GM18951 (cell line): ENCODE data around the gene MOCOS.

ENCODE experiments used
- POLR2A ChIP-seq: IDR thresholded peaks from 4 replicates; pipeline ENCODE4 v1.6.1; 2011; ENCODE audit warnings: mild to moderate bottlenecking; ENCODE audit not compliant: insufficient read length, insufficient read depth; ENCODE audit errors: extremely low read depth
- in situ Hi-C: fragments of 300-500 bp; cut with MboI; formaldehyde crosslinking; loops from one replicate; pipeline ENCODE4 v1.12.0; 2022; ENCODE audit warnings: low sequenced_read_pairs, mixed read lengths, inconsistent platforms; ENCODE audit not compliant: unreplicated experiment

The MOCOS gene, protein sequence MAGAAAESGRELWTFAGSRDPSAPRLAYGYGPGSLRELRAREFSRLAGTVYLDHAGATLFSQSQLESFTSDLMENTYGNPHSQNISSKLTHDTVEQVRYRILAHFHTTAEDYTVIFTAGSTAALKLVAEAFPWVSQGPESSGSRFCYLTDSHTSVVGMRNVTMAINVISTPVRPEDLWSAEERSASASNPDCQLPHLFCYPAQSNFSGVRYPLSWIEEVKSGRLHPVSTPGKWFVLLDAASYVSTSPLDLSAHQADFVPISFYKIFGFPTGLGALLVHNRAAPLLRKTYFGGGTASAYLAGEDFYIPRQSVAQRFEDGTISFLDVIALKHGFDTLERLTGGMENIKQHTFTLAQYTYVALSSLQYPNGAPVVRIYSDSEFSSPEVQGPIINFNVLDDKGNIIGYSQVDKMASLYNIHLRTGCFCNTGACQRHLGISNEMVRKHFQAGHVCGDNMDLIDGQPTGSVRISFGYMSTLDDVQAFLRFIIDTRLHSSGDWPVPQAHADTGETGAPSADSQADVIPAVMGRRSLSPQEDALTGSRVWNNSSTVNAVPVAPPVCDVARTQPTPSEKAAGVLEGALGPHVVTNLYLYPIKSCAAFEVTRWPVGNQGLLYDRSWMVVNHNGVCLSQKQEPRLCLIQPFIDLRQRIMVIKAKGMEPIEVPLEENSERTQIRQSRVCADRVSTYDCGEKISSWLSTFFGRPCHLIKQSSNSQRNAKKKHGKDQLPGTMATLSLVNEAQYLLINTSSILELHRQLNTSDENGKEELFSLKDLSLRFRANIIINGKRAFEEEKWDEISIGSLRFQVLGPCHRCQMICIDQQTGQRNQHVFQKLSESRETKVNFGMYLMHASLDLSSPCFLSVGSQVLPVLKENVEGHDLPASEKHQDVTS

DNA sequence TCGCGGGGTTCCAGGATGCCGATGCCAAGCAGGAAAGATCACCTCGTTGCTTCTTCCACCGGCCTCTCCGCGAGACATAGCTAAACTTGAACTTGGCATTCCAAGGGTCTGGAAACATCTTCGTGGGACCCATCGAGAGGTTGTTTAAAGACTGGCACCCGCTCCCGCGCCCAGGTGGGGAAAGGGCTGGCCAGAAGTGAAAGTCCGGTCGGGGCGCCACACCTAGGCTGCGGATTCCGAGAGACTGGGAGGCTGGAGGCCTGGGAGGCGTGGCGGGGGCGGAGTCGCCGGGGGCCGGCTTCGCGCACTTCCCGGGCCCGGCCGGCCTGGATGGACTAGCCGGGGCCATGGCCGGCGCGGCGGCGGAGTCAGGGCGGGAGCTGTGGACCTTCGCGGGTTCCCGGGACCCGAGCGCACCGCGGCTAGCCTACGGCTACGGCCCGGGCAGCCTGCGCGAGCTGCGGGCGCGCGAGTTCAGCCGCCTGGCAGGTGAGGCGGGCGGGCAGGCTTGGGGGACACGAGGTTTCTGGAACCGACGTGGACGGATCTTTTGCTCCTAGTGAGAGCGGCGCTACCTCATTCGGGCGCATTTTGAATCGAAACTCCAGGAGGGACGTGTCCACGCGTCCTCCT is at the start of gene MOCOS:
Gene MOCOS (plus strand): TSS at position 305 of the 633 bp plus-strand sequence. CDS start 43 bp downstream, at position 348.
- TF ChIP-seq POLR2A = peak; percentile 39
- in situ Hi-C loops = no loop called here

DNA sequence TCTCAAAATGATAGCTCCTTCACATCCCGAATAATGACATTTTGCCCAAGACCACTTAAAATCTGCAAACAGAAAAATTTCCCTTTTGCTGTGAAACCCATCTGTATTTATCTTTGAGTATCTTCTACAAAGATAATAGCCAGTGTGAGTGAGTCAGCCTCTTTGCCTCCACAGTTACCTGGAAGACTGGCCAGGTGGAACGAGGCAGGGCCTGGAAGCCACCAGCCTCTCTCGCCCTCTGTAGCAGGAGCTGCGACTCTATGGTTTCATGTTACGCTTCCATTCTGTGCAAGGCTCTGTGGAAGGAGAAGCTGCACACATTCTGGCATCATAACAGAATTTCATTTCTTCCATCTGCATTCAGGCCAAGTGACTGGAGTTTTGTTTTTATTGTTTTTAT is 48.1 kb upstream of the MOCOS start:
- in situ Hi-C loops = no loop called here
- TF ChIP-seq POLR2A = no peak

DNA sequence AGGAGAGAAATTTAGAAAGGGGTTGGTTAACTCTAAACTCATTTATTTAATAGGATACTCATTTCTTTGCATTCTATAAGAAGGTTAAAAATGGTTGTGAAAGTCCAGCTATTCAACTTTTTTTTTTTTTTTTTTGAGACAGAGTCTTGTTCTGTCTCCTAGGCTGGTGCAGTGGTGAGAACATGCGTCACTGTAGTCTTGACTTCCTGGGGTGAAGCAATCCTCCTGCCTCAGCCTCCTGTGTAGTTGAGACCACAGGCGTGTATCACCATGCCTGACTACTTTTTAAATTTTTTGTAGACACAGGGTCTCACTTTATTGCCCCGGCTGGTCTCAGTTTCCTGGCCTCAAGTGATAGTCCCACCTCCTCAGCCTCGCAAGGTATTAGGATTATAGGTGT is 45.7 kb upstream of the MOCOS start:
- TF ChIP-seq POLR2A = no peak

DNA sequence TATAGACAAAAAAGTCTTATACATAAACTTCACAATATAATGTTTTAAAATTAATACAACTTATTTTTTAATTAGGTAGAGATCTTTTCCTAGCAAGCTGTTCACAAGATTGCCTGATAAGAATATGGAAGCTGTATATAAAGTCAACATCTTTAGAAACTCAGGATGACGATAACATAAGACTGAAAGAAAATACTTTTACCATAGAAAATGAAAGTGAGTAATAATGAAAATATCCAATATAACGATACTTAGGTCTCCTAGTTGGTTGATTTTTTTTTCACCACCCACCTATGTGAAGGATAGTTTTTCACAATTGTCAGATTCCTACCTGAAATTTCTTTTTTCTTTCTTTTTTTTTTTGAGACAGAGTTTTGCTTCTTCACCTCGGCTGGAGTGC is 44.5 kb upstream of the MOCOS start:
- in situ Hi-C loops = no loop called here

More for the DNA sequence above, 45.7 kb upstream of the MOCOS start:
- in situ Hi-C loops = no loop called here

DNA sequence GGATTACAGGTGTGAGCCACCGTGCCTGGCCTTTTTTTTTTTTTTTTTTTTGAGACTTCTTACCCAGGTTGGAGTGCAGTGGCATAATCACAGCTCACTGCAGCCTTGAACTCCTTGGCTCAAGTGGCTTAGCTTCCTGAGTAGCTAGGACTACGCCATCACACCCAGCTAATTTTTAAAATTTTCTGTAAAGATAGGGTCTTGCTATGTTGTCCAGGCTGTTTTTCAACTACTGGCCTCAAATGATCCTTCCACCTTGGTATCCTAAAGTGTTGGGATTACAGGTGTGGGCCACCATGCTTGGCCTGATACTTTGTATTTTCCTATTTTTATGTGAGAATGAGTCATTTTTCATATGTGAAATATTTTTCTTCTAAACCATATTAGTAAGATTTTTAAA is 43.9 kb upstream of the MOCOS start:
- no peak for TF ChIP-seq POLR2A
- in situ Hi-C loops = no loop called here

More for the DNA sequence above, 44.5 kb upstream of the MOCOS start:
- TF ChIP-seq POLR2A = no peak

DNA sequence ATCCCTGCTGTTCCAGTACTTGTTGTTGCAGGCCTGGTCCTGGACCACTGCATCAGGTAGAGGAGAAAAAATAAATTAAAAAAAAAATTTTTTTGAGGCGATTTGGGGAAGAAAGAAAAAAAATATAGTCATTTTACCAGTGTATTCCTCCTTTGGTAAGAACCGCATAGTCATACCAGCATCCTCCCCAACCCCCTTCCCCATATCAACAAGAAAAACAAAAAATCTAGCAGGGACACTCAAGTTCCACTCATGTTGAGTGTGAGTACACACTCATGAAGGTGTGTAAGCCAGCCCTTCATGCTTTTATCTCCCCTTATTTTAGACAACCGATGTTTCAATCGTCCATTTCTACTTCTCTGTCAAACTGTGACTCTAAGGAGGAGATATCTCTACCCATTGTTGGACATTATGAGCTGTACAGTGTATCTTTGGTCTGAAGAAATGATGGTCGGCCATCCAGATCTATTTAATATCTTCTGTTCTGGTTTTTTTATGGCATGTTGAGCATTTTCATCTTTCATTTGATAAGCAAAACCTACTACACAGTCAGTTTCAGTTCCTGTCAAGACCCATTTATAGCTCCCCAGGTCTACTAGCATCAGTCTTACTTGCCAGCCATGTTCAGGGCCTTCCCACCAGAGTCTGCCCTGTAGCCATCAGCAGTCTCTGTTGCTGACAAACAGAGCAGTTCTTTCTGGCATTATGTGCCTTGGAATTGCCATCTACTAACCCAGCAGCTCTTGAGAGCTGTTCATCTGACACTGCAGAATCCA is 37.6 kb upstream of the MOCOS start:
- in situ Hi-C loops = no loop called here
- TF ChIP-seq POLR2A = no peak

DNA sequence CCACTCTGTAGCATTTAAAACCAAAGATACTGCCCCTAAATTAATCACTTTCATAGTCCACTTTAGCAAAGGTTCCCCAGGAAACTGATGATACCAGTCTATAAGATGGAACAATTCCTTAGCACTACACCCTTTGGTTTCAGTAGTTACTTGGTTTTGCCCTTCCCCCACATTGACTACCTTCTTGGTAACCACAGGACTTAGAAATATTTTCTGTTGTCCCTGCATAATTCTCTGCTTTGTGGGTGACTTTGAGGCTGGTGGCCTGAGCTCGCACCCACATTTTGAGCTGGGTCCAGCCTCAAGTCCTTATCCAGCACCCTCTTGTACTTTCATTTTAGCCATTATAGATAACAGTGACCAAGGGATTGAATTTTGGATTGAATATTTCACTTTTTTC is 34.5 kb upstream of the MOCOS start:
- in situ Hi-C loops = no loop called here
- no peak for TF ChIP-seq POLR2A

DNA sequence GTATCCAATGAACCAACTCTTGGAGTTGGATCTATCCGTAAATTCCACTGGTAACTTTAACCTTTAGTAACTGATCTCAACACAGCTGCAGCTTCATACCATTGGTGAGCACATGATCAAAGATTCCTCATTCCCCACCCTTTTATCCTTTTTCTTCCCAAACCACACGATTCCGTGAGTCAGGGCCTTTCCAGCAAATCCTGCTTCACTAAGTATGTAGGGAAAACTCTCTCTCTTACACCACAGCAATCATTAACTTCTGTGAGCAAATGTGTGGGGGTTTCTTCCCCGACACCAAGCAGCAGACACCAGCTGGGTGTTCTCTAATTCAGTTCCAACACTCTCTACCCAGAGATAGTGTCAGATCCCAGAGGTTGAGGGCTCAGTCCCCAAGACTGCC is 34.1 kb upstream of the MOCOS start:
- no peak for TF ChIP-seq POLR2A
- in situ Hi-C loops = no loop called here

DNA sequence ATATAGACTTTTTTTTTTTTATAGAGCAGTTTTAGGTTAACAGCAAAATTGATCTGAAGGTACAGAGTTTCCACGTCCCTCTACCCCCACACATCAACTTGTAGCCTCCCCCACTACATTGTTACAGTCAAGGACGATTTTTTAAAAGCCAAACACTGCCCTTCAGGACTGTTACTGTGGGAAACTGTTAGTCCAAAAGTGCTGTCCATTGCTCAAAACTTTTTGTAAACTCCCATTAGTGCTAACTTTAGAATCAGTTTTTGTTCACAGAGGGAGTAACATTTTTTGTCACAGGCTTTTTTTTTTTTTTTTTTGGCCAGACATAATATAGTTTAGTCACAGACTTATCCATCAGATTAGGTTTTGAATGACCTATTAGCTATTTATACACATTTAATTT is 33.5 kb upstream of the MOCOS start:
- in situ Hi-C loops = no loop called here
- no peak for TF ChIP-seq POLR2A

DNA sequence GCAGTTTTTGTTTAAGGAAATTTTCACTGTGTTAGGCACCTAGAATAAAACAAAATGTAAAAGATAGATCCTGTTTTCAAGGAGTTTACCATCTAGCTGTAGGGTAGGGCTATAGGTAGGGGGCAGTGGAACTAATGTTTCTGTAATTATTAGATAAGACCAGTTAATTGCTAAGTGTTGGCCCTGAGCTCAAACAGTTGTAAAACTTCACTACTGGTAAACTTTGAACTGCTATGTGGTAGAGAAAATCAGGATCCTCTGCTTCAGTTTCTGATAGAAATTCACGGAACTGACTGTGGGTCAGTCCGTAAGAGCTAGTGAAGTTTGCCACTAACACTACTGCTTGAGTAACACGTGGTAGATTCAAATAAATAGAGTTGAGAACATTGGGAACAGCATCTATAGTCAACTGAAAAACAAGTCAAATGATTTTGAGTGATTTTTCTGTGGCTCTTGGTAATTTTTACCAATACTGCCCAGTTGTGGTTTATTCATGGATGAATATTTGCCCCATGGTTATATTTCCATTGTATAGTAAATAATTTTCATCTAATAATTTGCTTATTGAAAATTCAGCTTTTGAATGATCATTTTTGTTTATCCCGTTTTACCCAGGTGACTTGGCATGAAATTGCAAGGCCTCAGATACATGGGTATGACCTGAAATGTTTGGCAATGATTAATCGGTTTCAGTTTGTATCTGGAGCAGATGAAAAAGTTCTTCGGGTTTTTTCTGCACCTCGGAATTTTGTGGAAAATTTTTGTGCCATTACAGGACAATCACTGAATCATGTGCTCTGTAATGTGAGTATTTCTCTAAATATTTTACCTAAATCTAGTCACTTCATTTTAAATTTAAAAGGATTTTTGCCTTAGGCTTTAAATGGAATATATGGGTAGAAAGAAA is 31.2 kb upstream of the MOCOS start:
- TF ChIP-seq POLR2A = no peak
- in situ Hi-C loops = no loop called here

DNA sequence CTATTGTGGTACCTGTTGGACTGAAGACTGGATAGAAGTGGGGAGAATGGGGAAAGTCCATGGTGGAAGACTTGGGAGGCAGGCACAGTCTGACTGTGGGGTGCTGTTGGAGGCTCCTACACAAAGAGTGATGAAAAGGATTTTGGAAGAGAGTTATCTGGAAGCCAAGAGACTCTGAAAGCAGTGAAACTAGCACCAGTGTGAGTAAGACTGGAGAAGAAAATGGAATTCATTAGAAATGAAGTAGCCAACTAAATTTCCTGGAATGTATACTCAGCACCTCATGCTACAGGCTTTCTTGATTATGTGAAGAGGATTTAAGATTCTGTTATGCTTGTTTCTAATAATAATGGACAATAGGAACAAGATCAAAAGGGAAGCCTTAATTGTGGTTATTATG is 29.9 kb upstream of the MOCOS start:
- in situ Hi-C loops = no loop called here

More for the DNA sequence above, 29.9 kb upstream of the MOCOS start:
- TF ChIP-seq POLR2A = no peak
